GM12878 (cell line): ENCODE results near the gene KRT20. TPM values are rescaled to one million over a fixed set of nuclear protein-coding genes. Genes with fewer than 3 reads are reported as not detected.

Experiments used
- ATAC-seq: fragments of 200-7000 bp; cut with Tn5 transposase; 3 replicates; pipeline ENCODE4 v1.9.1; 2020; ENCODE audit warnings: mild to moderate bottlenecking, moderate library complexity
- BruUV-seq: library from RNA; stranded (reverse); fragments of 400-500 nt; replicated peaks from 2 replicates; lab custom pipeline; 2021; lab: Mats Ljungman, UMichigan
- CTCF ChIA-PET: fragments of 300-600 bp; sonication (Branson Sonifier 250); formaldehyde crosslinking; extraction: SDS; loops from one replicate; lab custom pipeline; 2021; ENCODE audit warnings: inconsistent platforms; lab: Yijun Ruan, JAX
- POLR2A ChIA-PET: fragments of 350-600 bp; formaldehyde crosslinking; extraction: SDS; loops from one replicate; lab custom pipeline; 2021; ENCODE audit warnings: inconsistent platforms; lab: Charles Lee
- RAD21 ChIA-PET: fragments of 300-600 bp; sonication (Branson Sonifier 250); formaldehyde crosslinking; loops from one replicate; lab custom pipeline; 2023; ENCODE audit warnings: antibody characterized with exemption; ENCODE audit not compliant: unreplicated experiment; lab: Charles Lee
- SMC1A ChIA-PET: fragments of 300-600 bp; sonication (Branson Sonifier 250); formaldehyde crosslinking; loops from one replicate; lab custom pipeline; 2023; ENCODE audit not compliant: unreplicated experiment, uncharacterized antibody; lab: Charles Lee
- DNase-seq: peaks from one replicate; pipeline ENCODE4 v3.0.0-alpha.2; 2011; ENCODE audit warnings: low read depth, low spot score
- FAIRE-seq: peaks from 3 replicates; lab custom pipeline; 2011; peaks lifted over from hg19 to GRCh38; lab: Jason Lieb, UNC
- H2AFZ ChIP-seq: 2 replicates; pipeline ENCODE4 v1.6.0; 2011; ENCODE audit warnings: low read depth, low read length, control low read depth; ENCODE audit not compliant: control insufficient read depth
- H3K27ac ChIP-seq: 2 replicates; pipeline ENCODE4 v1.5.1; 2011; ENCODE audit warnings: control low read depth; ENCODE audit not compliant: control insufficient read depth, insufficient read depth
- H3K27me3 ChIP-seq, 2 experiments: replicated peaks in 1 of 2; 2 replicates each; pipeline versions ENCODE4 v1.6.0 to v1.6.1; 2011; ENCODE audit warnings: low read length in 1 of 2; ENCODE audit not compliant: control insufficient read depth in 2 of 2, insufficient read depth in 2 of 2
- H3K36me3 ChIP-seq, 2 experiments: 2 replicates each; pipeline ENCODE4 v1.5.1; 2011; ENCODE audit warnings: low read length in 1 of 2; ENCODE audit not compliant: control insufficient read depth in 2 of 2, insufficient read depth in 2 of 2
- H3K4me1 ChIP-seq: 2 replicates; pipeline ENCODE4 v1.6.1; 2011; ENCODE audit warnings: mild to moderate bottlenecking, low read length, moderate library complexity, mixed read lengths; ENCODE audit not compliant: control insufficient read depth, insufficient read depth
- H3K4me2 ChIP-seq: 2 replicates; pipeline ENCODE4 v1.6.0; 2011; ENCODE audit warnings: control low read depth; ENCODE audit not compliant: control insufficient read depth, insufficient read depth
- H3K4me3 ChIP-seq: fragments of 200-600 bp; sonication (generic); 2 replicates; pipeline ENCODE4 v1.5.1; 2016
- H3K79me2 ChIP-seq: 2 replicates; pipeline ENCODE4 v1.6.0; 2011; ENCODE audit warnings: low read length; ENCODE audit not compliant: control insufficient read depth, insufficient read depth
- H3K9ac ChIP-seq: 2 replicates; pipeline ENCODE4 v1.8.0; 2011; ENCODE audit warnings: low read length, control low read depth, mixed read lengths; ENCODE audit not compliant: control insufficient read depth, insufficient read depth
- H3K9me3 ChIP-seq: replicated peaks from 3 replicates; pipeline ENCODE4 v1.5.1; 2011; ENCODE audit warnings: mild to moderate bottlenecking, low read length; ENCODE audit not compliant: control insufficient read depth, insufficient read depth
- H4K20me1 ChIP-seq: 2 replicates; pipeline ENCODE4 v1.6.0; 2011; ENCODE audit not compliant: control insufficient read depth, insufficient read depth
- ASH2L ChIP-seq: fragments of 300-600, 200-600 bp; sonication (generic); IDR thresholded peaks from 2 replicates; pipeline ENCODE4 v1.6.1; 2017; ENCODE audit warnings: low read depth, mild to moderate bottlenecking, borderline replicate concordance
- CEBPB ChIP-seq, 2 experiments: fragments of 150-350 bp in 1 of 2; IDR thresholded peaks; 2 replicates each; pipeline ENCODE4 v1.6.1; 2012 to 2014; ENCODE audit warnings: low read depth in 2 of 2, low read length in 2 of 2, borderline replicate concordance in 1 of 2, inconsistent platforms in 1 of 2
- FOXK2 ChIP-seq: fragments of 450-650 bp; IDR thresholded peaks from 2 replicates; pipeline ENCODE4 v1.6.1; 2017; ENCODE audit warnings: mild to moderate bottlenecking, moderate library complexity
- MEF2A ChIP-seq: IDR thresholded peaks from 2 replicates; pipeline ENCODE4 v1.6.1; 2011; ENCODE audit warnings: low read depth, mild to moderate bottlenecking, low read length, moderate library complexity; ENCODE audit not compliant: insufficient read depth
- MEF2B ChIP-seq: fragments of 450-650 bp; IDR thresholded peaks from 2 replicates; pipeline ENCODE4 v1.6.1; 2018; ENCODE audit warnings: mild to moderate bottlenecking, moderate library complexity; ENCODE audit not compliant: partially characterized antibody, poor library complexity, severe bottlenecking
- RAD21 ChIP-seq: IDR thresholded peaks from 2 replicates; pipeline ENCODE4 v1.6.1; 2011; ENCODE audit warnings: mild to moderate bottlenecking, low read depth, low read length, moderate library complexity; ENCODE audit not compliant: insufficient read depth
- SMC3 ChIP-seq: IDR thresholded peaks from 2 replicates; pipeline ENCODE4 v1.6.1; 2011; ENCODE audit warnings: low read length, improper control_type of control experiment, borderline replicate concordance
- WGBS: methylation state at CpG from one replicate; pipeline ENCODE4 v1.1.6; 2016; ENCODE audit warnings: low lambda C conversion rate; ENCODE audit not compliant: insufficient replicate concordance, insufficient coverage; ENCODE audit errors: missing lambda C conversion rate; 5-methylcytosine and 5-hydroxymethylcytosine counted together
- in situ Hi-C: fragments of 300-500 bp; cut with MboI; formaldehyde crosslinking; loops from 9 replicates; pipeline ENCODE4 v1.14.3; 2018; ENCODE audit warnings: mixed read lengths
- intact Hi-C: fragments of 100-400 bp; cut with micrococcal nuclease; formaldehyde crosslinking; loops from one replicate; pipeline ENCODE4 v1.14.2; 2022; ENCODE audit not compliant: unreplicated experiment
- polyA plus RNA-seq, 11 experiments: library from polyadenylated mRNA; depleted of rRNA in 4 of 11; unstranded in 6 of 11; stranded (reverse) in 5 of 11; fragments of >200 nt; fragmentation: Nextera tagmentation in 4 of 11; fragmentation: Illumina TruSeq in 1 of 11; extraction: Ambion mirVana in 4 of 11; extraction: Trizol in 1 of 11; gene quantifications; 1 replicate in 1 of 11; 2 replicates in 10 of 11; pipeline versions ENCODE4 v1.2.1 to v1.2.3, GENCODE V29; 2011 to 2016; ENCODE audit warnings: inconsistent platforms in 2 of 11, missing spikeins in 2 of 11, low read depth in 1 of 11
- total RNA-seq, 4 experiments: library from RNA; depleted of rRNA in 3 of 4; stranded (reverse); fragments of >200 nt in 3 of 4; fragmentation: Illumina TruSeq in 1 of 4; extraction: Trizol in 1 of 4; gene quantifications; 2 replicates each; pipeline versions ENCODE4 v1.2.1 to v1.2.3, GENCODE V29; 2013 to 2021
- TF ChIP-seq, protein P1 (sequence below): fragments of 450-650 bp; formaldehyde crosslinking; IDR thresholded peaks from 2 replicates; pipeline ENCODE4 v1.5.0; 2022; ENCODE audit warnings: mild to moderate bottlenecking, missing genetic modification characterization
- TF ChIP-seq, protein P2 (sequence below): fragments of 450-650 bp; IDR thresholded peaks from 2 replicates; pipeline ENCODE4 v1.6.1; 2017; ENCODE audit warnings: borderline replicate concordance

Gene KRT20
- total and polyA plus RNA-seq, 10 of the 15 experiments (the other 5 are each of a cell fraction or from before 2014, with no cell fraction given): 0.23 TPM; not detected in 9

DNA sequence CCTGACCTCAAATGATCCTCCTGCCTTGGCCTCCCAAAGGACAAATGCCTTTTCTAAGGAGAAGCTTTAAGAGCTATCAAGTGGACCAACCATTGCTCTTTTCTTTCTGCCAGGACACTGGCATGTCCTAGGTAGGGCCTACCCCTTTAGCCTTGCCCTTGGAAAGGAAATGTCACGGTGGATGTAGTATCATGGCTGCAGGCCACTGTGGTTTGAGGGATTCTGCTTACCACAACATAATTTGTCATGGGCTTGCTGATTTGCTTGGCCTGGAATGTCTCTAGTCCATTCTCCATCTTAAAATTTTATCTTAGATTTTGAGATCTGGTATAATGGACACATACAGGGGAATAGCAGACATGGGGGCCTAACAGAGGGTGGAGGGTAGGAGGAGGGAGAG, 6.0 kb downstream of the KRT20 start:
- ChIA-PET RAD21 (no interaction called here), CTCF (no interaction called here), SMC1A (no interaction called here), POLR2A (no interaction called here)
- no peak for DNase-seq
- Histone ChIP-seq H2AFZ (no peak overlapping the region), H3K27me3 (no peaks in the 10 kb centered on the region; a peak in 1 of 4 replicates), H3K4me2 (no peak overlapping the region), H4K20me1 (no peaks in the 10 kb centered on the region), H3K36me3 (no peaks in the 10 kb centered on the region), H3K4me3 (no peak overlapping the region), H3K79me2 (no peaks in the 10 kb centered on the region), H3K9me3 (no peaks in the 10 kb centered on the region), H3K4me1 (no peaks in the 10 kb centered on the region), H3K27ac (no peak overlapping the region), H3K9ac (no peak overlapping the region)
- BruUV-seq: no TSS peak
- 0% methylated on average over 1 of the region's 1 CpG for WGBS
- TF ChIP-seq RAD21: no peak
- TF ChIP-seq FOXK2: no peak
- no peak for FAIRE-seq
- no peak for ATAC-seq
- in situ Hi-C loops: no loop called here
- intact Hi-C loops: no loop called here

DNA sequence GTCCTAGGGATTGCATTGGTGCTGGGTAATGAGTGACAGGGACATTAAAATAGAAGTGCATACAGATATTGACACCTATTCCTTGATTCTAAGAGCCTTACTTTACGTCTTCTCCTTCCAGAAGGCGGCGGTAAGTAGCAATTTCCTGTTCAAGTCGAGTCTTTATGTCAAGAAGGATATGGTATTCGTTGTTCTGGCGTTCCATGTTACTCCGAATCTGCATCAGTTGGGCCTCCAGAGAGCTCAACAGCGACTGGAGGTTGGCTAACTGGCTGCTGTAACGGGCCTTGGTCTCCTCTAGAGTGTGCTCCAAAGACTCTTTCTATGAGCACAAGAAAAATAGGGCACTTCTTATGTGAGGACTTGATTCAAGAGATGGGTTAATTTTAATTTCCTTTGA, 7.0 kb downstream of the KRT20 start:
- no TSS peak for BruUV-seq
- ChIA-PET CTCF (interaction anchor here (0.7 kb wide), 1 partner anchor 819 kb away, joined by 3 read pairs; no protein-coding TSS in a partner anchor), POLR2A (no interaction called here), SMC1A (no interaction called here), RAD21 (no interaction called here)
- no peak for TF ChIP-seq CEBPB (IDR thresholded peaks at IDR 0.05; ENCODE audit: borderline replicate concordance in 1 of 2, low read depth in 2 of 2, low read length in 2 of 2)
- TF ChIP-seq, protein P1, sequence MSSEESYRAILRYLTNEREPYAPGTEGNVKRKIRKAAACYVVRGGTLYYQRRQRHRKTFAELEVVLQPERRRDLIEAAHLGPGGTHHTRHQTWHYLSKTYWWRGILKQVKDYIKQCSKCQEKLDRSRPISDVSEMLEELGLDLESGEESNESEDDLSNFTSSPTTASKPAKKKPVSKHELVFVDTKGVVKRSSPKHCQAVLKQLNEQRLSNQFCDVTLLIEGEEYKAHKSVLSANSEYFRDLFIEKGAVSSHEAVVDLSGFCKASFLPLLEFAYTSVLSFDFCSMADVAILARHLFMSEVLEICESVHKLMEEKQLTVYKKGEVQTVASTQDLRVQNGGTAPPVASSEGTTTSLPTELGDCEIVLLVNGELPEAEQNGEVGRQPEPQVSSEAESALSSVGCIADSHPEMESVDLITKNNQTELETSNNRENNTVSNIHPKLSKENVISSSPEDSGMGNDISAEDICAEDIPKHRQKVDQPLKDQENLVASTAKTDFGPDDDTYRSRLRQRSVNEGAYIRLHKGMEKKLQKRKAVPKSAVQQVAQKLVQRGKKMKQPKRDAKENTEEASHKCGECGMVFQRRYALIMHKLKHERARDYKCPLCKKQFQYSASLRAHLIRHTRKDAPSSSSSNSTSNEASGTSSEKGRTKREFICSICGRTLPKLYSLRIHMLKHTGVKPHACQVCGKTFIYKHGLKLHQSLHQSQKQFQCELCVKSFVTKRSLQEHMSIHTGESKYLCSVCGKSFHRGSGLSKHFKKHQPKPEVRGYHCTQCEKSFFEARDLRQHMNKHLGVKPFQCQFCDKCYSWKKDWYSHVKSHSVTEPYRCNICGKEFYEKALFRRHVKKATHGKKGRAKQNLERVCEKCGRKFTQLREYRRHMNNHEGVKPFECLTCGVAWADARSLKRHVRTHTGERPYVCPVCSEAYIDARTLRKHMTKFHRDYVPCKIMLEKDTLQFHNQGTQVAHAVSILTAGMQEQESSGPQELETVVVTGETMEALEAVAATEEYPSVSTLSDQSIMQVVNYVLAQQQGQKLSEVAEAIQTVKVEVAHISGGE (CRISPR knock-in tag): no peak
- TF ChIP-seq MEF2B: no peak
- TF ChIP-seq, protein P2, sequence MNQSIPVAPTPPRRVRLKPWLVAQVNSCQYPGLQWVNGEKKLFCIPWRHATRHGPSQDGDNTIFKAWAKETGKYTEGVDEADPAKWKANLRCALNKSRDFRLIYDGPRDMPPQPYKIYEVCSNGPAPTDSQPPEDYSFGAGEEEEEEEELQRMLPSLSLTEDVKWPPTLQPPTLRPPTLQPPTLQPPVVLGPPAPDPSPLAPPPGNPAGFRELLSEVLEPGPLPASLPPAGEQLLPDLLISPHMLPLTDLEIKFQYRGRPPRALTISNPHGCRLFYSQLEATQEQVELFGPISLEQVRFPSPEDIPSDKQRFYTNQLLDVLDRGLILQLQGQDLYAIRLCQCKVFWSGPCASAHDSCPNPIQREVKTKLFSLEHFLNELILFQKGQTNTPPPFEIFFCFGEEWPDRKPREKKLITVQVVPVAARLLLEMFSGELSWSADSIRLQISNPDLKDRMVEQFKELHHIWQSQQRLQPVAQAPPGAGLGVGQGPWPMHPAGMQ: no peak
- no peak for TF ChIP-seq SMC3
- no peak for TF ChIP-seq ASH2L
- no peak for TF ChIP-seq MEF2A
- Histone ChIP-seq H4K20me1 (no peaks in the 10 kb centered on the region), H3K4me1 (no peaks in the 10 kb centered on the region), H3K79me2 (no peaks in the 10 kb centered on the region), H3K9me3 (no peaks in the 10 kb centered on the region), H3K4me2 (no peak overlapping the region), H3K36me3 (no peaks in the 10 kb centered on the region), H3K27me3 (no peaks in the 10 kb centered on the region; a peak in 1 of 4 replicates), H3K4me3 (no peak overlapping the region), H2AFZ (no peak overlapping the region), H3K27ac (no peak overlapping the region), H3K9ac (no peak overlapping the region)
- no peak for FAIRE-seq
- no peak for DNase-seq
- WGBS: 26% methylated on average over 9 of the region's 9 CpGs
- no peak for ATAC-seq
- intact Hi-C loops: no loop called here
- in situ Hi-C loops: no loop called here
